HepG2 (cell line): ENCODE data around the gene CMYA5. TPM values are rescaled to one million over a fixed set of nuclear protein-coding genes. Genes with fewer than 3 reads are reported as not detected.

ENCODE experiments used
- ATAC-seq: fragments of 200-7000 bp; cut with Tn5 transposase; 3 replicates; pipeline ENCODE4 v1.9.1; 2020; ENCODE audit warnings: mild to moderate bottlenecking, moderate library complexity
- BruUV-seq: library from RNA; stranded (reverse); fragments of 400-500 nt; replicated peaks from 2 replicates; lab custom pipeline; 2021; lab: Mats Ljungman, UMichigan
- CTCF ChIA-PET: fragments of 300-600 bp; formaldehyde crosslinking; extraction: SDS; loops from one replicate; lab custom pipeline; 2021; ENCODE audit warnings: low total read pairs, inconsistent platforms, low intra/inter-chr PET ratio; lab: Yijun Ruan, JAX
- POLR2A ChIA-PET: fragments of 350-600 bp; sonication (Branson Sonifier 250); formaldehyde crosslinking; loops from one replicate; lab custom pipeline; 2020; ENCODE audit warnings: antibody characterized with exemption, inconsistent platforms; lab: Yijun Ruan, JAX
- DNase-seq: peaks from one replicate; pipeline ENCODE4 v3.0.0-alpha.2; 2015; ENCODE audit warnings: low spot score
- FAIRE-seq: peaks from 3 replicates; lab custom pipeline; 2011; peaks lifted over from hg19 to GRCh38; lab: Jason Lieb, UNC
- H2AFZ ChIP-seq: one replicate; pipeline ENCODE4 v1.6.1; 2011; ENCODE audit warnings: low read length, inconsistent platforms
- H3K27ac ChIP-seq: fragments of 300-600 bp; 3 replicates; pipeline ENCODE4 v1.8.0; 2011; ENCODE audit warnings: mixed run types, mild to moderate bottlenecking, mixed read lengths, low read length, inconsistent platforms; ENCODE audit not compliant: insufficient read depth; ENCODE audit errors: extremely low read length
- H3K27me3 ChIP-seq, 2 experiments: fragments of 200-600 bp in 1 of 2; 2 replicates in 1 of 2; 3 replicates in 1 of 2; pipeline versions ENCODE4 v1.6.0 to v1.8.0; 2011; ENCODE audit warnings: low read length in 2 of 2, mild to moderate bottlenecking in 2 of 2, moderate library complexity in 2 of 2, inconsistent platforms in 1 of 2; ENCODE audit not compliant: insufficient read depth in 2 of 2, control insufficient read depth in 1 of 2
- H3K36me3 ChIP-seq, 2 experiments: fragments of 200-600 bp in 1 of 2; replicated peaks in 1 of 2; 2 replicates in 1 of 2; 3 replicates in 1 of 2; pipeline versions ENCODE4 v1.5.1 to v1.8.0; 2011; ENCODE audit warnings: low read length in 2 of 2, inconsistent platforms in 1 of 2; ENCODE audit not compliant: insufficient read depth in 2 of 2, control insufficient read depth in 1 of 2
- H3K4me1 ChIP-seq: 2 replicates; pipeline ENCODE4 v1.5.1; 2012; ENCODE audit warnings: low read length, inconsistent platforms; ENCODE audit not compliant: insufficient read depth
- H3K4me2 ChIP-seq: 2 replicates; pipeline ENCODE4 v1.6.0; 2011; ENCODE audit warnings: low read depth, low read length, inconsistent platforms
- H3K4me3 ChIP-seq, 3 experiments: fragments of 200-600 bp in 1 of 3; sonication (generic), shearing (Covaris generic) in 1 of 3; replicated peaks in 1 of 3; 2 replicates each; pipeline ENCODE4 v1.5.1; 2011 to 2016; ENCODE audit warnings: low read length in 3 of 3, inconsistent platforms in 2 of 3, low read depth in 2 of 3, mild to moderate bottlenecking in 2 of 3, control low read depth in 1 of 3, mixed read lengths in 1 of 3; ENCODE audit not compliant: insufficient read depth in 1 of 3
- H3K79me2 ChIP-seq: one replicate; pipeline ENCODE4 v1.6.1; 2011; ENCODE audit warnings: low read length, inconsistent platforms; ENCODE audit not compliant: insufficient read depth
- H3K9ac ChIP-seq: 2 replicates; pipeline ENCODE4 v1.6.0; 2011; ENCODE audit warnings: mild to moderate bottlenecking, low read depth, low read length, inconsistent platforms; ENCODE audit not compliant: insufficient read depth
- H3K9me3 ChIP-seq: 2 replicates; pipeline ENCODE4 v1.5.1; 2012; ENCODE audit warnings: mild to moderate bottlenecking, low read length
- H4K20me1 ChIP-seq: 2 replicates; pipeline ENCODE4 v1.6.0; 2011; ENCODE audit warnings: inconsistent platforms, mild to moderate bottlenecking, low read length, moderate library complexity; ENCODE audit not compliant: insufficient read depth
- ERF ChIP-seq: IDR thresholded peaks from 2 replicates; pipeline ENCODE4 v1.6.1; 2018; ENCODE audit warnings: missing biosample characterization, missing genetic modification reagents
- SOX13 ChIP-seq, 3 experiments: fragments of 450-650 bp in 1 of 3; sonication (generic) in 1 of 3; formaldehyde crosslinking in 1 of 3; IDR thresholded peaks in 2 of 3; conservative IDR thresholded peaks in 1 of 3; 2 replicates each; pipeline versions ENCODE4 v1.5.0 to v1.6.1; 2016 to 2020; ENCODE audit warnings: antibody characterized with exemption in 1 of 3, mild to moderate bottlenecking in 1 of 3, missing compliant biosample characterization in 1 of 3, missing genetic modification reagents in 1 of 3, moderate library complexity in 1 of 3
- TRIM24 ChIP-seq: sonication (generic); formaldehyde crosslinking; IDR thresholded peaks from 2 replicates; pipeline ENCODE4 v1.8.0; 2022; ENCODE audit warnings: mild to moderate bottlenecking, missing genetic modification reagents
- ZMYM4 ChIP-seq: sonication (generic); formaldehyde crosslinking; IDR thresholded peaks from 2 replicates; pipeline ENCODE4 v1.8.1; 2023; ENCODE audit warnings: mild to moderate bottlenecking, missing genetic modification reagents
- ZNF331 ChIP-seq: sonication (generic); formaldehyde crosslinking; IDR thresholded peaks from 2 replicates; pipeline ENCODE4 v1.4.0; 2020; ENCODE audit warnings: missing genetic modification reagents
- ZNF878 ChIP-seq: sonication (generic); formaldehyde crosslinking; IDR thresholded peaks from 2 replicates; pipeline ENCODE4 v1.8.1; 2023; ENCODE audit warnings: mild to moderate bottlenecking, missing genetic modification reagents, moderate library complexity
- WGBS: methylation state at CpG from one replicate; pipeline ENCODE4 v1.1.6; 2017; ENCODE audit warnings: low lambda C conversion rate; 5-methylcytosine and 5-hydroxymethylcytosine counted together
- in situ Hi-C: cut with HindIII; loops from 2 replicates; pipeline ENCODE4 v1.10.0; 2017; ENCODE audit warnings: low pct_unique_long_range_greater_than_20kb; ENCODE audit not compliant: extremely low pct_ligation_motif_present
- intact Hi-C: fragments of 100-400 bp; cut with micrococcal nuclease; formaldehyde crosslinking; loops from one replicate; pipeline ENCODE4 v1.10.0; 2022; ENCODE audit not compliant: unreplicated experiment
- polyA plus RNA-seq, 8 experiments: library from polyadenylated mRNA; depleted of rRNA in 3 of 8; stranded (reverse) in 7 of 8; unstranded in 1 of 8; fragments of >200 nt; fragmentation: Illumina TruSeq in 4 of 8; extraction: Trizol in 4 of 8; gene quantifications; 2 replicates each; pipeline versions ENCODE4 v1.2.1 to v1.2.3, GENCODE V29; 2011 to 2016; ENCODE audit warnings: low read depth in 4 of 8, missing spikeins in 1 of 8, mixed read lengths in 1 of 8; ENCODE audit not compliant: insufficient read depth in 1 of 8
- total RNA-seq, 5 experiments: library from RNA; depleted of rRNA; stranded (reverse); fragments of >200 nt; fragmentation: Illumina TruSeq; extraction: Trizol; gene quantifications; 2 replicates each; pipeline ENCODE4 v1.2.3, GENCODE V29; 2016; ENCODE audit warnings: low read depth in 1 of 5
- TF ChIP-seq, protein P1 (sequence below): sonication (generic); formaldehyde crosslinking; IDR thresholded peaks from 2 replicates; pipeline ENCODE4 v1.4.0; 2020; ENCODE audit warnings: low read depth, mild to moderate bottlenecking, missing genetic modification reagents
- TF ChIP-seq, protein P2 (sequence below), 2 experiments: fragments of 450-650 bp in 1 of 2; sonication (generic) in 1 of 2; formaldehyde crosslinking in 1 of 2; IDR thresholded peaks; 2 replicates each; pipeline versions ENCODE4 v1.6.1 to v1.8.0; 2016 to 2022; ENCODE audit warnings: antibody characterized with exemption in 1 of 2, mild to moderate bottlenecking in 1 of 2, missing genetic modification reagents in 1 of 2
- TF ChIP-seq, protein P3 (sequence below): sonication (generic); formaldehyde crosslinking; conservative IDR thresholded peaks from 2 replicates; pipeline ENCODE4 v1.8.0; 2022; ENCODE audit warnings: mild to moderate bottlenecking, moderate library complexity, missing genetic modification reagents
- TF ChIP-seq, protein P4 (sequence below): IDR thresholded peaks from 2 replicates; pipeline ENCODE4 v1.6.1; 2018; ENCODE audit warnings: missing genetic modification reagents, mild to moderate bottlenecking, missing compliant biosample characterization

CMYA5 gene
- total and polyA plus RNA-seq, 2 of the 13 experiments (the other 11 are each of a cell fraction or from before 2014, with no cell fraction given), result 0.13 to 0.51 TPM

DNA sequence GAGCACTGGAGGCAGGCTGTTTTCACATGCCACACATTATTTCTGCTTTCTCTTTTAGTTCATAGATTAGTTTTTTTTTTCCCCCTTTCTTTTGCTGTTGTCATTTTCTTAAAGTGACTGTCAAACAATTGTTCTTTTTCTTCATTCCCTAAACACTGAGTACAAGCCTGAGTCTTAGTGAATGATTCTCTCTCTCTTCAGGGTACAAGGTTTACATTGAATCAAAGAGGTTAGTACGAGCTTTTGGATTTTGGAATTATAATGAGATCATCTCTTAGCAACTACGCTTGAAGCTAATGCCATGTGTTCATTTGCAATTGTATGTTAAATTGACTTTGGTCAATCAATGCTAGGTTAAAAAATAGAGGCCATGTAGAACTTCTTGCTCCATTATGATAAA, 125.1 kb downstream of the CMYA5 start:
- no peak overlapping the region for H3K4me2 ChIP-seq
- in situ Hi-C loops, result no loop called here
- TF ChIP-seq TRIM24 (no peak), ZNF878 (CRISPR knock-in tag) (no peak), ZNF331 (no peak), ZMYM4 (no peak), SOX13 (IDR thresholded peaks at IDR 0.05) (no peak), SOX13 (CRISPR knock-in tag; conservative IDR thresholded peaks at IDR 0.05 in 1 of 2, IDR thresholded peaks at IDR 0.05 in 1 of 2) (no peak), ERF (CRISPR knock-in tag) (no peak)
- TF ChIP-seq, protein P1, sequence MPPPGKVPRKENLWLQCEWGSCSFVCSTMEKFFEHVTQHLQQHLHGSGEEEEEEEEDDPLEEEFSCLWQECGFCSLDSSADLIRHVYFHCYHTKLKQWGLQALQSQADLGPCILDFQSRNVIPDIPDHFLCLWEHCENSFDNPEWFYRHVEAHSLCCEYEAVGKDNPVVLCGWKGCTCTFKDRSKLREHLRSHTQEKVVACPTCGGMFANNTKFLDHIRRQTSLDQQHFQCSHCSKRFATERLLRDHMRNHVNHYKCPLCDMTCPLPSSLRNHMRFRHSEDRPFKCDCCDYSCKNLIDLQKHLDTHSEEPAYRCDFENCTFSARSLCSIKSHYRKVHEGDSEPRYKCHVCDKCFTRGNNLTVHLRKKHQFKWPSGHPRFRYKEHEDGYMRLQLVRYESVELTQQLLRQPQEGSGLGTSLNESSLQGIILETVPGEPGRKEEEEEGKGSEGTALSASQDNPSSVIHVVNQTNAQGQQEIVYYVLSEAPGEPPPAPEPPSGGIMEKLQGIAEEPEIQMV, result no peak
- TF ChIP-seq, protein P2, sequence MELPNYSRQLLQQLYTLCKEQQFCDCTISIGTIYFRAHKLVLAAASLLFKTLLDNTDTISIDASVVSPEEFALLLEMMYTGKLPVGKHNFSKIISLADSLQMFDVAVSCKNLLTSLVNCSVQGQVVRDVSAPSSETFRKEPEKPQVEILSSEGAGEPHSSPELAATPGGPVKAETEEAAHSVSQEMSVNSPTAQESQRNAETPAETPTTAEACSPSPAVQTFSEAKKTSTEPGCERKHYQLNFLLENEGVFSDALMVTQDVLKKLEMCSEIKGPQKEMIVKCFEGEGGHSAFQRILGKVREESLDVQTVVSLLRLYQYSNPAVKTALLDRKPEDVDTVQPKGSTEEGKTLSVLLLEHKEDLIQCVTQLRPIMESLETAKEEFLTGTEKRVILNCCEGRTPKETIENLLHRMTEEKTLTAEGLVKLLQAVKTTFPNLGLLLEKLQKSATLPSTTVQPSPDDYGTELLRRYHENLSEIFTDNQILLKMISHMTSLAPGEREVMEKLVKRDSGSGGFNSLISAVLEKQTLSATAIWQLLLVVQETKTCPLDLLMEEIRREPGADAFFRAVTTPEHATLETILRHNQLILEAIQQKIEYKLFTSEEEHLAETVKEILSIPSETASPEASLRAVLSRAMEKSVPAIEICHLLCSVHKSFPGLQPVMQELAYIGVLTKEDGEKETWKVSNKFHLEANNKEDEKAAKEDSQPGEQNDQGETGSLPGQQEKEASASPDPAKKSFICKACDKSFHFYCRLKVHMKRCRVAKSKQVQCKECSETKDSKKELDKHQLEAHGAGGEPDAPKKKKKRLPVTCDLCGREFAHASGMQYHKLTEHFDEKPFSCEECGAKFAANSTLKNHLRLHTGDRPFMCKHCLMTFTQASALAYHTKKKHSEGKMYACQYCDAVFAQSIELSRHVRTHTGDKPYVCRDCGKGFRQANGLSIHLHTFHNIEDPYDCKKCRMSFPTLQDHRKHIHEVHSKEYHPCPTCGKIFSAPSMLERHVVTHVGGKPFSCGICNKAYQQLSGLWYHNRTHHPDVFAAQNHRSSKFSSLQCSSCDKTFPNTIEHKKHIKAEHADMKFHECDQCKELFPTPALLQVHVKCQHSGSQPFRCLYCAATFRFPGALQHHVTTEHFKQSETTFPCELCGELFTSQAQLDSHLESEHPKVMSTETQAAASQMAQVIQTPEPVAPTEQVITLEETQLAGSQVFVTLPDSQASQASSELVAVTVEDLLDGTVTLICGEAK (IDR thresholded peaks at IDR 0.05), result no peak
- TF ChIP-seq, protein P2 (CRISPR knock-in tag; IDR thresholded peaks at IDR 0.05), result no peak
- TF ChIP-seq, protein P3, sequence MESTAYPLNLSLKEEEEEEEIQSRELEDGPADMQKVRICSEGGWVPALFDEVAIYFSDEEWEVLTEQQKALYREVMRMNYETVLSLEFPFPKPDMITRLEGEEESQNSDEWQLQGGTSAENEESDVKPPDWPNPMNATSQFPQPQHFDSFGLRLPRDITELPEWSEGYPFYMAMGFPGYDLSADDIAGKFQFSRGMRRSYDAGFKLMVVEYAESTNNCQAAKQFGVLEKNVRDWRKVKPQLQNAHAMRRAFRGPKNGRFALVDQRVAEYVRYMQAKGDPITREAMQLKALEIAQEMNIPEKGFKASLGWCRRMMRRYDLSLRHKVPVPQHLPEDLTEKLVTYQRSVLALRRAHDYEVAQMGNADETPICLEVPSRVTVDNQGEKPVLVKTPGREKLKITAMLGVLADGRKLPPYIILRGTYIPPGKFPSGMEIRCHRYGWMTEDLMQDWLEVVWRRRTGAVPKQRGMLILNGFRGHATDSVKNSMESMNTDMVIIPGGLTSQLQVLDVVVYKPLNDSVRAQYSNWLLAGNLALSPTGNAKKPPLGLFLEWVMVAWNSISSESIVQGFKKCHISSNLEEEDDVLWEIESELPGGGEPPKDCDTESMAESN (CRISPR knock-in tag), result no peak
- TF ChIP-seq, protein P4, sequence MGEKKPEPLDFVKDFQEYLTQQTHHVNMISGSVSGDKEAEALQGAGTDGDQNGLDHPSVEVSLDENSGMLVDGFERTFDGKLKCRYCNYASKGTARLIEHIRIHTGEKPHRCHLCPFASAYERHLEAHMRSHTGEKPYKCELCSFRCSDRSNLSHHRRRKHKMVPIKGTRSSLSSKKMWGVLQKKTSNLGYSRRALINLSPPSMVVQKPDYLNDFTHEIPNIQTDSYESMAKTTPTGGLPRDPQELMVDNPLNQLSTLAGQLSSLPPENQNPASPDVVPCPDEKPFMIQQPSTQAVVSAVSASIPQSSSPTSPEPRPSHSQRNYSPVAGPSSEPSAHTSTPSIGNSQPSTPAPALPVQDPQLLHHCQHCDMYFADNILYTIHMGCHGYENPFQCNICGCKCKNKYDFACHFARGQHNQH (CRISPR knock-in tag), result no peak

More for the DNA sequence above, 125.1 kb downstream of the CMYA5 start:
- intact Hi-C loops, result no loop called here
- Histone ChIP-seq H3K36me3 (no peaks in the 10 kb centered on the region), H4K20me1 (no peaks in the 10 kb centered on the region), H3K9me3 (no peaks in the 10 kb centered on the region), H3K4me3 (no peak overlapping the region), H3K27ac (no peak overlapping the region), H3K9ac (no peak overlapping the region), H2AFZ (no peak overlapping the region), H3K27me3 (no peaks in the 10 kb centered on the region), H3K79me2 (no peaks in the 10 kb centered on the region), H3K4me1 (no peaks in the 10 kb centered on the region)
- CTCF ChIA-PET, result no interaction called here
- POLR2A ChIA-PET, result no interaction called here
- 2% methylated on average over 2 of the region's 2 CpGs for WGBS
- DNase-seq, result no peak
- no peak for FAIRE-seq
- BruUV-seq, result no TSS peak
- ATAC-seq, result no peak
